ENCODE data around the gene PDE3A.
"Not testable (repeated sequence)": the region's sequence is repeated elsewhere in the genome, so short reads cannot be mapped to it uniquely, and the experiment has no call there.

The PDE3A gene

DNA sequence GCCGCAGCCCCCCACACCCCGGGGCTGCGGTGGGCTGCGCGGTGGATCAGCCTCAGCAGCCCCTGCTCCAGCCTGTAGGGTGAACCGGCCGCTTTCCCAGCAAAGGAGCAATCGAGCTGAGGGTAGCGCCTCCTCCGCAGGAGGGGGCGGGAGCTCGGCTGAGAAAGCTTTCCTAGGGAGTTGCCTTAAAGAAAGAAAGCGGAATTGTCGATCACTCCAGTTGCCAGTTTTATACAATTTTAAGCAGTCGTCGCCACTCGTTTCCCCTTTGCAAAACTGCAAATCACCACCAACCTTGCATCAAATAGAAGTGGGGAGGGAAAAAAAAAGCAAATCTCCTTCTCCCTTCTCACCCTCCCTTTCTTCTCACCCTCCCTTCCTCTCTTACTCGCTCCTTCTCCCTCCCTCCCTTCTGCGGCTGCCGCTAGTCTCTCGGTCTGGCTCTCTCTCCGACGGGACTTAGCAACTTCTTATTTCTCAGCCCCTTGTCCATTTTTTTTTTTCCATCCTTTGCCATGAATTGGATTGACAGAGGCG lies at the start of gene PDE3A:
TSS of gene PDE3A (plus strand) at position 424 of the 537 bp plus-strand sequence. CDS start 748 bp downstream, outside the sequence.
- in situ Hi-C loops (cut with MboI; ENCODE audit: low sequenced_read_pairs), result no loop called here

DNA sequence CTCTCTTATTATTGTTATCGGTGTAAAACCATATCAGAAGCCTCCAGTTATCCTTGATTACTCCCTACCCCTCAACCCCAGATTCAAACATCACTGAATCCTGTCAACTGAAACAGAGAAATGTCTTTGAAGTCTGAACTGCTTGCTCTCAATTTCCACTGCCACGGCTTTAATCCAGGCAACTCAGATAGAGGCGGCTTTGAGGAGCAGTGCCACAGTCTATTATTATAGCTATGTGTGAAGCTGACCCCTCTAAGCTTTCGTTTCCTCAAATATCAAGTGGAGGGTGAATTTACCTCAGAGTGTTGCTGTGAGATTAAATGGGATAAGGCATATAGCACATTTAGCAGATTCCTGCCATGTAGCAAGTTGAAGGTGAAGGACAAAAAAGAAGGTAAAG lies 49.0 kb upstream of the PDE3A start:
- in situ Hi-C loops (cut with MboI; ENCODE audit: low sequenced_read_pairs), result no loop called here

DNA sequence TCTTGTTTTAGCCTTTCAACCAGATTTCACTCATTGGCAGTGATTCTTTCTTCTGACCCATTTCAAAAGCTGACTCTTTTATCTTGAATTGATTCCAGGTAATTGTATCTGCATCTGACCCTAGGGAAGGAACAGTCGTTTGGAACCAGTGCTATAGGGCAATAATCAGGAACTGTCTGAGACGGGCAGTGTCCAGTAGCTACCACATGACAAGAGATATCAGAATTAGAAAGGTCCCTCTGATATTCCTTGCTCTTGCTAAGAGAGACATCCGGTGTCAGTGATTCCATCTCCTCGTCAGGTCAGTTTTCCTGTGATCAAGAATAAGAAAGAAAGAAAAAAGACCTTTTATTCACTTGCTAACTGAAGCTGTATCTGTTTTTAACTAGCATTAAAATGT lies 47.8 kb upstream of the PDE3A start:
- in situ Hi-C loops (cut with MboI; ENCODE audit: low sequenced_read_pairs), result no loop called here

GRCh38 chr12:20330826-20331505 lies 37.4 kb upstream of the PDE3A start:
- in situ Hi-C loops (cut with MboI; ENCODE audit: low sequenced_read_pairs), result not testable (repeated sequence)

DNA sequence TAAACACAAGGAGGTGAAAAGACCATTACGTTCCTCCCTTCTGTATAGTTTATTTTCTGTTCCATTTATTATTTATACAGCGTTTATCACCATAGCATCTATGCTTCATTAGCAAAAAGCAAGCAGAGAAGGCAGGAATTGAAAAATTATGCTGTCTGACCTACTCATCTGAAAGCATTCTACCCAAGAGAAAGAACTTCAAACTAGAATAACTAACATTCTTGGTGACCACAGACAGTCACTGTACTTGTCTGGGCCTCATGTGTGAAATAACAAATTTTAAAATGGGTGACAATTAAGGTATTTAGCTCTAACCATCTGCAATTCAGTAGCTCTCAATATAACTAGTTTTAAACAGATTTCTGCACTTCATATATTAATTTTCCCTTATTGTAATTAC lies 29.3 kb upstream of the PDE3A start:
- in situ Hi-C loops (cut with MboI; ENCODE audit: low sequenced_read_pairs), result no loop called here

- in situ Hi-C loops (cut with MboI; ENCODE audit: low sequenced_read_pairs), result no loop called here
These were observed 26.2 kb upstream of the PDE3A start for GRCh38 chr12:20342111-20342510.

DNA sequence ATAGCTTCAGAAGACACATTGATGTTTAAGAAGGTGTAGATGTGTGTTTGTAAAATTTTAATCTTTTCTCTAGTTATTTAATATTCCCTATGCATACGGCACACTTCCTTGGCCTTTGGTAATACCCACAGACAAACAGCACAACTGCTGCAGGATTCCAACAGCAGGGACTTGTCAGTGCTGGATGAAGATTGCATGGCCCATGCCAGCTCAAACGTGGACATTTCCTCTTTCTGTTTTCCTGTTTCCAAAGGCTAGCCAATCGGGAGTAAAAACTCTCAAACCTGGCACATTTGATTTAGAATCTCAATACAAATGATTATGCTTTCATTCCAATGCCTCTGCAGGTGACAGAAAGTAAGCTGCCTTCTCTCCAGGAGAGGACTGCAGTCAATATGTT lies 22.5 kb upstream of the PDE3A start:
- in situ Hi-C loops (cut with MboI; ENCODE audit: low sequenced_read_pairs), result no loop called here

GRCh38 chr12:20350026-20350425 lies 18.3 kb upstream of the PDE3A start:
- in situ Hi-C loops (cut with MboI; ENCODE audit: low sequenced_read_pairs), result no loop called here

GRCh38 chr12:20350495-20350894 lies 17.8 kb upstream of the PDE3A start:
- in situ Hi-C loops (cut with MboI; ENCODE audit: low sequenced_read_pairs), result no loop called here

DNA sequence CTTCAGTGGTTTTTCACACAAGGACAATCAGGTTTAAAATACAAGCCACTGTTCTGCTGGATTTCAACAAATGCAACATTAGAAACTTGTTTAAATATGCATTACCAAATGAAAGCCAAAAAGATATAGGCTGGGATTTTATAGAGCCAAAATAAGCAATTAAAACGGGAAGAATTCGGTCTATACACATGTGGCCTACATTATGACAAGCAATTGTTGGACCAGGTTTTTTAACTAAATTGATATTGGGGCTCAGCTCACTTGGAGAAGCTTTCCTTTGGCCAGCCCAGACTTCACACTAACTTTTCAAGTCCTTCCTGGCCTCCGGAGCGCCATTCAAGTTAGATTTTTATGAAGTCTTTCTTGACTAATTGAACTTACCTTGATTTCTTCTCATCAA lies 16.9 kb upstream of the PDE3A start:
- in situ Hi-C loops (cut with MboI; ENCODE audit: low sequenced_read_pairs), result no loop called here

GRCh38 chr12:20356048-20356447 lies 12.3 kb upstream of the PDE3A start:
- in situ Hi-C loops (cut with MboI; ENCODE audit: low sequenced_read_pairs), result no loop called here

GRCh38 chr12:20360407-20360806 lies 7.9 kb upstream of the PDE3A start:
- in situ Hi-C loops (cut with MboI; ENCODE audit: low sequenced_read_pairs), result no loop called here

DNA sequence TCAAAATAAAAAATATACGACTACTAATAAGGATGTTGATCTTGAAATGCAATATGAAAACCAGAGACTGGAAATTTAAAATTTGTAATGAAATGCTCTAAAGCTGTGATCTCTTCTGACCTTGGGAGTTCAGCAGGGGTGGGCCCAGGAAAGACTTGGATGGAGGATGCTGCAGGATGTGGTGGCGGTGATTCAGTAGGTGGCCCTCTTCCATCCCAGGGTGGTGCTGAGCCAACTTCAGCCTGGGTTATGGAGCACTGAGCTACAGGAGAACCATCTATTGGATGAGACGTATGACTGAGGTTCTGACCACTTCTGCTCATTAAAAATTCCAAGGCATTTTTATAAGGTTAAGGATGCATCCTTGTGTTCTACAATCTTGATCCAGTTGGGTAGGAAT lies 6.9 kb upstream of the PDE3A start:
- in situ Hi-C loops (cut with MboI; ENCODE audit: low sequenced_read_pairs), result no loop called here

- in situ Hi-C loops (cut with MboI; ENCODE audit: low sequenced_read_pairs), result no loop called here
These were observed 3.8 kb upstream of the PDE3A start for GRCh38 chr12:20364501-20364900.

GRCh38 chr12:20366776-20367409 lies 1.4 kb upstream of the PDE3A start:
- in situ Hi-C loops (cut with MboI; ENCODE audit: low sequenced_read_pairs), result no loop called here

DNA sequence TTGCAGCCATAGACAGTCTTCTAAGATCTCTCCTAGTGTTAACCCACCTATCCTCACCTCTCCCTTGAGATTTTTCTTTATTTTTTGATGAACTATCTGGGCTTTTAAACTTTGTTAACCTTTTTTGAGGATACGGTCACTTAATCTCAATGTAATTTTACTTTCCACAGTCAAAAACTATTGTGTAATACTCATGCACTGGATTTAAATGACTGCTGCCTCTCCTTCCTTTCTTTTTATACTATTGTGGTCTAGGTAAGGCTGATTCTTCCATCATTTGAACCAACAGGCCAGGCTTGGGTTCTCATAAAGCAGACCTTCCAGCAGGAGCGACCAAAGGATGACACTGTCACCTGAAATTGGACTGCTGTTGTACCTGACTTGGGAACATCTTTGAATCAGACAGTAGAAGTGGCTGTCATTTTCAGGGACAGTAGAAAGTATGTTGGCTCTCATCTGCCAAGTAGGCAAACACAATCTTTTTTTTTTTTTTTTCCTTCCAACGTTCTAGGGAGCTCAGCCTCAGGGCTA lies 689 bp upstream of the PDE3A start:
- in situ Hi-C loops (cut with MboI; ENCODE audit: low sequenced_read_pairs), result no loop called here

DNA sequence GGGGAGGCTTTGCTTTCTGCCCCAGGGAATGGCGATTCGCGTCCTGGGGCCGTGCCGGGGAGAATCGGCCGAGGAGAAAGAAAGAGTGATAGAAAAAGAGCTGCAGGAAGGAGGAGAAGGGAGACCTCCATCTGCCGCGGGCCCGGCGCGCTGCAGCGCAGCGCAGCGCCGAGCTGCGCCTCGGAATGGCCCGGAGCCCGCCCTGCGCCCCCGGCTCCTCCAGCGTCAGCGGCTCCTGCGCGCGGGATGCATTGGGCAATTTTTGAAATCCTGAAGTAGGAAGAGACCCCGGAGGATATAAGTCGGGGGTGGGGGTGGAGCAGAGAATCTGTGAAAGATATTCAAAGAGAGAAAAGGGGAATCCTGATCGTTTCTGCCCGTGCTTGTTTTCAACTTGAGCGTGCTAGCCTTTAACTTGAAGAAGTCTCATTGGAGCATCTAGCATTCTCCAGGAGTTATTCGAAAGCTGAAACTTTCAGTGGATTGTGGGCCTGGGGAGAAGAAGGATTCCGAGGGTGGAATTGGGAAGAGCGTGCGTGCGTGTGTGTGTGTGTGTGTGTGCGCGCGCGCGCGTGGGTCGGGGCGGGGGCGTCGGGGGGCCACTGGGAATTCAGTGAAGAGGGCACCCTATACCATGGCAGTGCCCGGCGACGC lies 441 bp downstream of the PDE3A start:
- in situ Hi-C loops (cut with MboI; ENCODE audit: low sequenced_read_pairs), result no loop called here

DNA sequence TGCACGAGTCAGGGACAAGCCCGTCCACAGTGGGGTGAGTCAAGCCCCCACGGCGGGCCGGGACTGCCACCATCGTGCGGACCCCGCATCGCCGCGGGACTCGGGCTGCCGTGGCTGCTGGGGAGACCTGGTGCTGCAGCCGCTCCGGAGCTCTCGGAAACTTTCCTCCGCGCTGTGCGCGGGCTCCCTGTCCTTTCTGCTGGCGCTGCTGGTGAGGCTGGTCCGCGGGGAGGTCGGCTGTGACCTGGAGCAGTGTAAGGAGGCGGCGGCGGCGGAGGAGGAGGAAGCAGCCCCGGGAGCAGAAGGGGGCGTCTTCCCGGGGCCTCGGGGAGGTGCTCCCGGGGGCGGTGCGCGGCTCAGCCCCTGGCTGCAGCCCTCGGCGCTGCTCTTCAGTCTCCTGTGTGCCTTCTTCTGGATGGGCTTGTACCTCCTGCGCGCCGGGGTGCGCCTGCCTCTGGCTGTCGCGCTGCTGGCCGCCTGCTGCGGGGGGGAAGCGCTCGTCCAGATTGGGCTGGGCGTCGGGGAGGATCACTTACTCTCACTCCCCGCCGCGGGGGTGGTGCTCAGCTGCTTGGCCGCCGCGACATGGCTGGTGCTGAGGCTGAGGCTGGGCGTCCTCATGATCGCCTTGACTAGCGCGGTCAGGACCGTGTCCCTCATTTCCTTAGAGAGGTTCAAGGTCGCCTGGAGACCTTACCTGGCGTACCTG lies 1.1 kb downstream of the PDE3A start:
- in situ Hi-C loops (cut with MboI; ENCODE audit: low sequenced_read_pairs), result no loop called here

GRCh38 chr12:20370014-20370386 lies 1.7 kb downstream of the PDE3A start:
- in situ Hi-C loops (cut with MboI; ENCODE audit: low sequenced_read_pairs), result no loop called here

- in situ Hi-C loops (cut with MboI; ENCODE audit: low sequenced_read_pairs), result no loop called here
These were observed 2.7 kb downstream of the PDE3A start for GRCh38 chr12:20370866-20371519.
